ENCODE results near the gene NODAL.

GRCh38 chr10:70474780-70475179 lies 33.3 kb upstream of the NODAL start:
- TF ChIP-seq ZC3H10 (CRISPR knock-in tag; IDR thresholded peaks at IDR 0.05) = no peak
- TF ChIP-seq SNAI2 (CRISPR knock-in tag; IDR thresholded peaks at IDR 0.05) = no peak
- TF ChIP-seq OSR1 (CRISPR knock-in tag; IDR thresholded peaks at IDR 0.05) = no peak
- TF ChIP-seq PATZ1 (CRISPR knock-in tag; IDR thresholded peaks at IDR 0.05; ENCODE audit: borderline replicate concordance) = no peak
- TF ChIP-seq CREB5 (CRISPR knock-in tag; IDR thresholded peaks at IDR 0.05; ENCODE audit: low read depth) = no peak
- TF ChIP-seq ZNF70 (CRISPR knock-in tag; IDR thresholded peaks at IDR 0.05) = no peak
- no peak for TF ChIP-seq CSDC2 (CRISPR knock-in tag; IDR thresholded peaks at IDR 0.05)
- no peak for TF ChIP-seq POU6F1 (CRISPR knock-in tag; IDR thresholded peaks at IDR 0.05; ENCODE audit: borderline replicate concordance, low read depth)
- no peak for TF ChIP-seq ZFP30 (CRISPR knock-in tag; IDR thresholded peaks at IDR 0.05)

Measured in SK-N-SH treated with all-trans-retinoic acid at 6 μM for 48 hours (cell line).